HCT116 (cell line): Measurements from ENCODE around the gene STX19. TPM values are rescaled to one million over a fixed set of nuclear protein-coding genes. Genes with fewer than 3 reads are reported as not detected.
A peak's percentile ranks its signal among the peaks of the same experiment; 100 is the strongest.

Experiments
- ATAC-seq: fragments of 200-7000 bp; cut with Tn5 transposase; 2 replicates; pipeline ENCODE4 v1.9.1; 2020; ENCODE audit warnings: mild to moderate bottlenecking, moderate library complexity
- BruUV-seq: library from RNA; stranded (reverse); fragments of 400-500 nt; replicated peaks from 2 replicates; lab custom pipeline; 2021; lab: Mats Ljungman, UMichigan
- CTCF ChIA-PET: fragments of 300-600 bp; sonication (Branson Sonifier 250); formaldehyde crosslinking; loops from one replicate; lab custom pipeline; 2021; ENCODE audit warnings: antibody characterized with exemption; lab: Charles Lee
- POLR2A ChIA-PET: fragments of 300-600, 350-600 bp; sonication (Branson Sonifier 250); formaldehyde crosslinking; loops from one replicate; lab custom pipeline; 2021; ENCODE audit warnings: antibody characterized with exemption; lab: Charles Lee
- RAD21 ChIA-PET, 2 experiments: fragments of 300-600 bp; sonication (Branson Sonifier 250); formaldehyde crosslinking; loops; one replicate each; lab custom pipeline; 2023; ENCODE audit warnings: low total read pairs in 2 of 2; ENCODE audit not compliant: uncharacterized antibody in 2 of 2, unreplicated experiment in 2 of 2, low non-redundant PET in 1 of 2; lab: Charles Lee
- DNase-seq: peaks from one replicate; pipeline ENCODE4 v3.0.0-alpha.2; 2010; ENCODE audit warnings: low read depth, low spot score
- H2AFZ ChIP-seq: fragments of 200-600 bp; shearing (Covaris generic), sonication (generic); 2 replicates; pipeline ENCODE4 v1.6.1; 2017; ENCODE audit warnings: low read depth, mixed run types, mixed read lengths, antibody characterized with exemption, low read length; ENCODE audit not compliant: poor library complexity, severe bottlenecking
- H3K27ac ChIP-seq: 2 replicates; pipeline ENCODE4 v1.5.1; 2012; ENCODE audit warnings: low read depth, low read length
- H3K27me3 ChIP-seq: fragments of 200-600 bp; sonication (generic); 2 replicates; pipeline ENCODE4 v1.6.1; 2016; ENCODE audit warnings: mixed run types, low read length, mixed read lengths; ENCODE audit not compliant: insufficient read depth
- H3K36me3 ChIP-seq, 2 experiments: fragments of 200-500 bp in 1 of 2; fragments of 200-600 bp in 1 of 2; sonication (Bioruptor generic) in 1 of 2; sonication (generic) in 1 of 2; 2 replicates each; pipeline versions ENCODE4 v1.5.1 to v1.6.1; 2014 to 2016; ENCODE audit warnings: low read length in 2 of 2, inconsistent platforms in 1 of 2, mixed read lengths in 1 of 2, mixed run types in 1 of 2; ENCODE audit not compliant: insufficient read depth in 2 of 2, control insufficient read depth in 1 of 2
- H3K4me1 ChIP-seq, 2 experiments: fragments of 200-600 bp in 1 of 2; sonication (generic) in 1 of 2; 2 replicates each; pipeline versions ENCODE4 v1.5.1 to v1.6.1; 2012 to 2017; ENCODE audit warnings: low read length in 2 of 2, inconsistent platforms in 1 of 2, mild to moderate bottlenecking in 1 of 2, mixed read lengths in 1 of 2, mixed run types in 1 of 2, moderate library complexity in 1 of 2; ENCODE audit not compliant: insufficient read depth in 2 of 2, control insufficient read depth in 1 of 2
- H3K4me2 ChIP-seq: fragments of 200-600 bp; sonication (generic); 2 replicates; pipeline ENCODE4 v1.6.1; 2017; ENCODE audit warnings: mixed run types, low read length, mixed read lengths
- H3K4me3 ChIP-seq, 2 experiments: fragments of 200-600 bp in 1 of 2; sonication (generic) in 1 of 2; replicated peaks in 1 of 2; 2 replicates each; pipeline ENCODE4 v1.5.1; 2011 to 2016; ENCODE audit warnings: low read length in 2 of 2, control low read depth in 1 of 2, low read depth in 1 of 2, mild to moderate bottlenecking in 1 of 2, mixed read lengths in 1 of 2, mixed run types in 1 of 2
- H3K79me2 ChIP-seq: fragments of 200-600 bp; sonication (generic); 2 replicates; pipeline ENCODE4 v1.6.1; 2017; ENCODE audit warnings: mild to moderate bottlenecking, mixed run types, low read length, moderate library complexity, mixed read lengths; ENCODE audit not compliant: insufficient read depth
- H3K9ac ChIP-seq: fragments of 200-600 bp; sonication (generic); 2 replicates; pipeline ENCODE4 v1.6.1; 2016; ENCODE audit warnings: low read length, mixed read lengths
- H3K9me2 ChIP-seq: fragments of 200-600 bp; sonication (generic), shearing (Covaris generic); 2 replicates; pipeline ENCODE4 v1.6.1; 2017; ENCODE audit warnings: mixed run types, mild to moderate bottlenecking, moderate library complexity; ENCODE audit not compliant: insufficient read depth
- H3K9me3 ChIP-seq, 2 experiments: fragments of 200-500 bp in 1 of 2; fragments of 200-600 bp in 1 of 2; sonication (Bioruptor generic) in 1 of 2; sonication (generic) in 1 of 2; 2 replicates each; pipeline ENCODE4 v1.6.1; 2014 to 2017; ENCODE audit warnings: low read length in 2 of 2, mixed read lengths in 2 of 2, inconsistent platforms in 1 of 2, low read depth in 1 of 2, mild to moderate bottlenecking in 1 of 2, mixed run types in 1 of 2, moderate library complexity in 1 of 2; ENCODE audit not compliant: control insufficient read depth in 1 of 2, insufficient read depth in 1 of 2
- H4K20me1 ChIP-seq: fragments of 200-600 bp; sonication (generic), shearing (Covaris generic); 2 replicates; pipeline ENCODE4 v1.6.1; 2017; ENCODE audit warnings: mixed run types, mild to moderate bottlenecking, moderate library complexity; ENCODE audit not compliant: insufficient read depth
- EGR1 ChIP-seq: IDR thresholded peaks from 2 replicates; pipeline ENCODE4 v1.6.1; 2012; ENCODE audit warnings: low read depth
- ELF1 ChIP-seq: IDR thresholded peaks from 2 replicates; pipeline ENCODE4 v1.6.1; 2012; ENCODE audit warnings: low read depth, borderline replicate concordance
- POLR2A ChIP-seq: IDR thresholded peaks from 2 replicates; pipeline ENCODE4 v1.7.0; 2011; ENCODE audit warnings: borderline replicate concordance; ENCODE audit not compliant: insufficient read depth, insufficient read length; ENCODE audit errors: extremely low read depth
- POLR2AphosphoS5 ChIP-seq: IDR thresholded peaks from 2 replicates; pipeline ENCODE4 v1.6.1; 2011; ENCODE audit warnings: mild to moderate bottlenecking, low read depth, low read length, moderate library complexity
- SIN3A ChIP-seq: IDR thresholded peaks from 2 replicates; pipeline ENCODE4 v1.6.1; 2012; ENCODE audit warnings: low read depth
- SP1 ChIP-seq: IDR thresholded peaks from 2 replicates; pipeline ENCODE4 v1.6.1; 2012; ENCODE audit warnings: low read depth
- YY1 ChIP-seq: IDR thresholded peaks from 2 replicates; pipeline ENCODE4 v1.6.1; 2011; ENCODE audit warnings: low read length, low read depth, moderate library complexity, mild to moderate bottlenecking; ENCODE audit not compliant: insufficient replicate concordance; ENCODE audit errors: extremely low read depth
- ZFX ChIP-seq: fragments of 450-650 bp; IDR thresholded peaks from 2 replicates; pipeline ENCODE4 v1.6.1; 2017
- ZNF274 ChIP-seq: fragments of 200-500 bp; sonication (Bioruptor generic); IDR thresholded peaks from 2 replicates; pipeline ENCODE4 v1.6.1; 2014; ENCODE audit warnings: mild to moderate bottlenecking, low read depth, low read length, inconsistent platforms
- intact Hi-C: fragments of 100-400 bp; cut with micrococcal nuclease; formaldehyde crosslinking; loops from 2 replicates; pipeline ENCODE4 v1.10.0; 2022
- total RNA-seq: library from RNA; stranded (reverse); gene quantifications from one replicate; pipeline ENCODE4 v1.2.1, GENCODE V29; 2021; ENCODE audit not compliant: unreplicated experiment
- TF ChIP-seq, protein P1 (sequence below): IDR thresholded peaks from 2 replicates; pipeline ENCODE4 v1.6.1; 2012
- TF ChIP-seq, protein P2 (sequence below): IDR thresholded peaks from 2 replicates; pipeline ENCODE4 v1.6.1; 2011; ENCODE audit warnings: mild to moderate bottlenecking, low read length, moderate library complexity; ENCODE audit not compliant: insufficient replicate concordance; ENCODE audit errors: extremely low read depth

Gene STX19
- total RNA-seq, 1 experiment from 2014 or later: not detected

DNA sequence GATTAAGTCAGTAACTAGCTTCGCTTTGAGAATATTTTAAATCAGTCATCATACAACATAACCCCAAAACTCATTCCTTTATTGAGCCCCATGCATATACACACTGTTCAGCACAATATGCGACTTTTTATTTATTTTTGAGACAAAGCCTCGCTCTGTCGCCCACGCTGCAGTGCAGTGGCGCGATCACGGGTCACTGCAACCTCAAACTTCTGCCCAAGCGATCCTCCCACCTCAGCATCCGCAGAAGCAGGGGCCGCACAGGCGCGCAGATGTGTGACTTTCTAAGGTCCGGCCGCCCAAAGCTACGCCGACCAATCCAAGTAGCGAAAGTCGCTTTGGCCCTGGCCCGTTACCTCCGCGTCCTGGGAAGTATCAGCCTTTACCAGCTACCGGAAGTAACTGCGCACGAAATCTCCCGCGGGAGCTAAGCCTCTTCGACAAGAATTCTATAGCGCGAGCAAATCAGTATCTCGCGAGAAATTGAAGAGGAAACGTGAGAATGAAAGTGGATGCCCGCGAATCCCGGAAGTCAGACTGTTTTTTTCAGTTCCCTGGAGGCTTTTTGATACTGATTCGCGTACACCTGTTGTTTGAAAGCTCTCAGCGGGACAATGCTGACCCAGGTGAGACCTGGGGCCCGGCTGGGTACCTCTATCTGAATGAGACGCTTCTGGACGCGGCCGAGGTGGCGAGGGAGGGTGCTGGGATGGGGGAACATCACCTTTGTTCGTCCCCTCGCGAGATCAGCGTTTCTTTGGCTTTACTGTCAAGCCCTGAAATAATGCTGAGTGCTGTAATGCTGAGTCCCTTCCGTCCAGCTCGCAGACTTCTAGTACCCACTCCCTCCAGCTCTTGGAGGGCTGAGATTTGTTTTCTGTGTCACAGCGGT, 34.4 kb upstream of the STX19 start, which contains the start of the genes DHFR2 and NSUN3:
DHFR2 (minus strand) TSS at position 404 of the 892 bp plus-strand sequence. CDS start 1,405 bp downstream, outside the sequence.
NSUN3 (plus strand) TSS at position 549 of the 892 bp plus-strand sequence; CDS start at position 615, 66 bp downstream.
- peak within 1 kb of the TSS; percentile 71 to 78 for H3K4me3 ChIP-seq
- H2AFZ ChIP-seq: peak within 1 kb of the TSS; percentile 34
- CTCF ChIA-PET: no interaction called here
- H3K4me2 ChIP-seq: peak within 1 kb of the TSS; percentile 76
- H3K27ac ChIP-seq: peak within 1 kb of the TSS; percentile 93
- H3K27me3 ChIP-seq: no peaks in the 10 kb centered on the region
- no peaks in the 10 kb centered on the region for H3K9me2 ChIP-seq
- peak within 1 kb of the TSS; percentile 69 for H3K9ac ChIP-seq
- no peaks in the 10 kb centered on the region; a peak in 1 of 4 replicates for H3K36me3 ChIP-seq
- H3K9me3 ChIP-seq: no peaks in the 10 kb centered on the region
- POLR2A ChIA-PET: interaction anchor here (0.6 to 2.2 kb wide), 12 partner anchors 12 to 114 kb away, joined by 3 to 10 read pairs (median 3); partner anchors contain the start of genes ARL13B and STX19
- intact Hi-C loops: loop anchor here (10.0 kb wide), 1 partner anchor 218 kb away; no protein-coding TSS in a partner anchor
- peaks cover 14% of the 10 kb centered on the region; the same call in 1 of the 2 replicates for H3K79me2 ChIP-seq
- RAD21 ChIA-PET: no interaction called here
- DNase-seq (peak; percentile 95), ATAC-seq (peak; percentile 95)
- no peaks in the 10 kb centered on the region for H4K20me1 ChIP-seq
- BruUV-seq: TSS peak; percentile 75
- TF ChIP-seq, protein P1, sequence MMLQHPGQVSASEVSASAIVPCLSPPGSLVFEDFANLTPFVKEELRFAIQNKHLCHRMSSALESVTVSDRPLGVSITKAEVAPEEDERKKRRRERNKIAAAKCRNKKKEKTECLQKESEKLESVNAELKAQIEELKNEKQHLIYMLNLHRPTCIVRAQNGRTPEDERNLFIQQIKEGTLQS: no peak
- TF ChIP-seq SIN3A (peak; percentile 79; the same call in 1 of the 2 replicates), ELF1 (peak; percentile 94), ZNF274 (no peak), EGR1 (peak; percentile 30; the same call in 1 of the 2 replicates), POLR2A (peak; percentile 64), ZFX (peak; percentile 7; the same call in 1 of the 2 replicates), YY1 (peak; percentile 3), POLR2AphosphoS5 (peak; percentile 77), SP1 (no peak; the same call in 1 of the 2 replicates)
- TF ChIP-seq, protein P2, sequence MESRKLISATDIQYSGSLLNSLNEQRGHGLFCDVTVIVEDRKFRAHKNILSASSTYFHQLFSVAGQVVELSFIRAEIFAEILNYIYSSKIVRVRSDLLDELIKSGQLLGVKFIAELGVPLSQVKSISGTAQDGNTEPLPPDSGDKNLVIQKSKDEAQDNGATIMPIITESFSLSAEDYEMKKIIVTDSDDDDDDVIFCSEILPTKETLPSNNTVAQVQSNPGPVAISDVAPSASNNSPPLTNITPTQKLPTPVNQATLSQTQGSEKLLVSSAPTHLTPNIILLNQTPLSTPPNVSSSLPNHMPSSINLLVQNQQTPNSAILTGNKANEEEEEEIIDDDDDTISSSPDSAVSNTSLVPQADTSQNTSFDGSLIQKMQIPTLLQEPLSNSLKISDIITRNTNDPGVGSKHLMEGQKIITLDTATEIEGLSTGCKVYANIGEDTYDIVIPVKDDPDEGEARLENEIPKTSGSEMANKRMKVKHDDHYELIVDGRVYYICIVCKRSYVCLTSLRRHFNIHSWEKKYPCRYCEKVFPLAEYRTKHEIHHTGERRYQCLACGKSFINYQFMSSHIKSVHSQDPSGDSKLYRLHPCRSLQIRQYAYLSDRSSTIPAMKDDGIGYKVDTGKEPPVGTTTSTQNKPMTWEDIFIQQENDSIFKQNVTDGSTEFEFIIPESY: peak; percentile 97
- peaks cover 6 to 15% of the 10 kb centered on the region in 2 experiments; a peak in 3 of 4 replicates for H3K4me1 ChIP-seq
